Activated naive CD8-positive, alpha-beta T cell treated with anti-CD3 and anti-CD28 coated beads, Interleukin-2, amount 50 U/mL, for 16 hours (primary cell): ENCODE results near the gene RAB3B.
"Not testable (repeated sequence)": the region's sequence is repeated elsewhere in the genome, so short reads cannot be mapped to it uniquely, and the experiment has no call there.

Experiments used
- DNase-seq: peaks from one replicate; pipeline ENCODE4 v3.0.0-alpha.2; 2020; ENCODE audit warnings: low read depth, low spot score

The RAB3B gene

DNA sequence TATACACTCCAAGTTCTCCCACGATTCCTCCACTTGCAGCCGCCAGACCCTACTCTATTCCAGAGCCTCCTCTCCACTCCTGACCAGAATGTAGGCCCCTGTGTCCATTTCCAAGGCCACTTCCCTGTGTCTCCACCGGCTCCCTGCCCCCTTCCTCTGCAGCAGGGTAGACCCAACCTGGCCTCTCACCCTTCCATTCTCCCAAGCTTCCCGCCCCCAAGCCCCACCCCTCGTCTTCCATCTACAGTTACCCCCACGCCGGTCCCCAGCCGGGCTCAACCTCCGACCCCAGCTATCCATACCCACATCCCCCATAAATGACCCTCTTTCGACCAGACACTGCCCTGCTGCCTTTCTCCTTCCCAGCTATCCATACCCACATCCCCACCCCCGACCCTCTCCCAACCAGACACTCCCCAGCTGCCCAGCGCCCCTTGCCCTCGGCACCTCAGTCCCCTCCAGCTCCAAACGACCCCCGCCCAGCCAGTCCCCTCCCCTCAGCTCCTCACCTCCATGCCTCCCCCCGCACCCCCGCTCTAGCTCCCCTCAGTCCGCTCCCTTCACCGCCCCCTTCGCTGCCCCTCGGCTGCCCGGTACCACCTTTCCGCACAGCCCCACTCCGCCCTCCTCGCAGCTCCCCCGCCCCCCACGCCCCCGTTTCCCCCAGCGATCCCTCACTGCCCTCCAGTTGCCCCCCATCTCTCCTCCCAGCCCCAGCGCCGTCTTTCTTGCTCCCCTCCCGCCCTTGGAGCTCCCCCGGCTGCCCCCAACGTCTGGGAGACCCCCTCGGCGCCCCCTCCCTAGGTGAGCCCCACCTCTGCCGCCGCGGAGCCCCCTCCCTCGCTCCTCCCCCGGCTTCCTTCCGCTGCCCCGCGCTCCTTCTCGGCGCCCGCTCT, 670 bp downstream of the RAB3B start:
- DNase-seq, result no peak

DNA sequence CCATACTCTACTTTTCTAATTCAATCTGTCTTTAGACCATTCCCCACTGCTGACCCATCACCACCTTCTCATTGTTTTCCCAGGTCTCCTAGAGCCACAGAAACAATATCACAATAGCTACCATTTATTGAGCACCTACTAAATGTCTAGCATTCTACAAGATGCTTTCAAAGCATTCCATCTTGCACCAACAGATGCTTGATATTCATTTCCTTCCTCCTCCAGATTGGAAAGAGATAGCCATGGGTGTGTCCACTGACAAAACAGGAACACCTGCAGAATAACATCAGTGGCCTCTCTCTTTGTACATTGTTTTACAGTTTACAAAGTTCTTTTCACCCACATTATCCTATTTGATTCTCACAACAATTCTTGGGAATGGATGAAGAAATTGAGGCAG, 2.2 kb downstream of the RAB3B start:
- DNase-seq, result no peak

DNA sequence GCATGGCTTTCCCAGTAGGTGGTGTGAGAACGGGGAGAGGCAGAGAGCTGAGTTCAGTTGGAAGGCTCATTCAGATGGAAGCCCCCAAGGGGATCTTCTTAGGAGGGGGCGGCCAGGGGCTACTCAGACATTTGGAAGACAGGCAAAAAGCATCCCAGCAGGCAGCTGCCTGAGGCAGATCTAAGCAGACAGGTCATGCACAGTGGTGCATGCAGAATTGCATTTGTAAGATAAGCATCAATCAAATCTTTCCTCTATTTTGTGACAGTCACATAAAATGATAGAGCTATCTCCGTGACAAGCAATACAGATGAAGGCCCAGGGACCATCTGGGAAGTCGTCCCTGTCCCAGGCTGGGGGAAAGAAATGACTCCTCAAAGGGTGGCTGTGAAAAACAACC, 3.8 kb downstream of the RAB3B start:
- no peak for DNase-seq

DNA sequence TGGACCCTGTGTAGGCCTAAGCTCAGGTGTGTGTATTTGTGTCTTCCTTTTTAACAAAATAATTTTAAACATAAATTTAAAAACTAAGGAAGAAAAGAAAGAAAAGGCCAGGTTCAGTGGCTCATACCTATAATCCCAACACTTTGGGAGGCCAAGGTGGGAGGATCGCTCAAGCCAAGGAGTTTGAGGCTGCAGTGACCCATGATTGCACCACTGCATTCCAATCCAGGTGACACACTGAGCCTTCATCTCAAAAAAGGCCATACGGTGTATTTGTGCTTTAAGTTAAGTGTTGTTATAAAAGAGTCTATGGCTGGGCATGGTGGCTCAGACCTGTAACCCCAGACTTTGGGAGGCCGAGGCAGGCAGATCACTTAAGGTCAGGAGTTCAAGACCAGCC, 8.3 kb downstream of the RAB3B start:
- DNase-seq, result no peak

DNA sequence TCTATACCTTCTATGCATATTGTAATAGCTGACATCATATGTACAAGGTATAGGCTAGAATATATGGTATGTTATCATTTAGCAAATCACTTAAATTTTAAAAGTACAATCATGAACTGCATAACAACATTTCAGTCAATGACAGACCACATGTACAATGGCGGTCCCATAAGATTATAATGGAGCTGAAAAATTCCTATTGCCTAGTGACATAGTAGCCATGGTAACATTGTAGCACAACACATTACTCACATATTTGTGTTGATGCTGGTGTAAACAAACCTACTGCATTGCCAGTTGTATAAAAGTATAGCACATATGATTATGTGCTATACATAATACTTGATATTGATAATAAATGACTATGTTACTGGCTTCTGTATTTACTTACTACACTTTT, 8.9 kb downstream of the RAB3B start:
- no peak for DNase-seq

DNA sequence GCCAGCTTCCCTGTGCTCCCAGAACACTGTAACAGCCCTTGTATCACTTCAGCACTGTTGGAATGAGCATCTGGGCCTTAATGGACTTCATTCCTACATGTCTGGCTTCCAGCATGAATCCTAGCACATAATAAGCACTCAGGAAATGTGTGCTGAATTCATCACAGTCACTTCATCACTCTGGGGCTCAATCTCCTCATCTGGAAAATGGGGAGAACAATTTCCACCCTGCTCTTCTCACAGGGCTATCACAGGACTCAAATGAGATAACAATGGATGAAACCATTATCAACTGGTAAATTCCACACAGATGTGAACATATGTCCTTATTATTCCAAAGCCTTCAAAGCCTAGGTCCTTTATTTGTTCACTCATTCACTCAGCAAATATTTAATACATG, 12.4 kb downstream of the RAB3B start:
- no peak for DNase-seq

DNA sequence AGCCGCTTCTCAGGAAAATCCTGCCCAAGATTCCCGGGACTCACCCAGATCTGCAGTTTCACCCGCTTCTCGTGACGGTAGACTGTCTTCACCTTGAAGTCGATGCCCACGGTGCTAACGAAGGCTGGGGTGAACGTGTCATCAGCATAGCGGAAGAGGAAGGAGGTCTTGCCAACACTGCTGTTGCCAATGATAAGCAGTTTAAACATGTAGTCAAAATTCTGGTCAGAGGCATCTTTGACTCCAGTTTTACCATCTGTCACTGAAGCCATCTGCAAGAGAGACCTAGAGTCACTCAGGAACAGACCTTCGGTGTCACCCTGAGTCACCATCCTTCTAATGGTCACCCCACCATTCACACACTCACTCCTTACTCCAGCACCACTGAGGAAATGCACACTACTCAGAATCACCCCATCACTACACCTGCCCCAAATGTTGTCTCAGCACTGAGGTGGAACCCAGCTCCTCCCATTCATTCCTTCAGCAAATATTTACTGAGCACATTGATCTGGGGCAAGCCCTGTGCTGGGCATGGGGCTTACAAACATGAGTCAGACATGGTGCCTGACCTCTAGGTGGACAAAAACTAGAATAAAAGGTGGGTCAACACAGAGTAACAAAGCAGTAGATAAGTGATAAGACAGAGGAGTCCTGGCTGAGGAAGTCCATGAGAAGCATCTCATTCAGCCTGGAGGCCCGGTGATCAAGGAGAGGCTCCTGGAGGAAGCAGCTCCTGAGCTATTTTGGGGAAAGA, 13.5 kb downstream of the RAB3B start:
- no peak for DNase-seq

DNA sequence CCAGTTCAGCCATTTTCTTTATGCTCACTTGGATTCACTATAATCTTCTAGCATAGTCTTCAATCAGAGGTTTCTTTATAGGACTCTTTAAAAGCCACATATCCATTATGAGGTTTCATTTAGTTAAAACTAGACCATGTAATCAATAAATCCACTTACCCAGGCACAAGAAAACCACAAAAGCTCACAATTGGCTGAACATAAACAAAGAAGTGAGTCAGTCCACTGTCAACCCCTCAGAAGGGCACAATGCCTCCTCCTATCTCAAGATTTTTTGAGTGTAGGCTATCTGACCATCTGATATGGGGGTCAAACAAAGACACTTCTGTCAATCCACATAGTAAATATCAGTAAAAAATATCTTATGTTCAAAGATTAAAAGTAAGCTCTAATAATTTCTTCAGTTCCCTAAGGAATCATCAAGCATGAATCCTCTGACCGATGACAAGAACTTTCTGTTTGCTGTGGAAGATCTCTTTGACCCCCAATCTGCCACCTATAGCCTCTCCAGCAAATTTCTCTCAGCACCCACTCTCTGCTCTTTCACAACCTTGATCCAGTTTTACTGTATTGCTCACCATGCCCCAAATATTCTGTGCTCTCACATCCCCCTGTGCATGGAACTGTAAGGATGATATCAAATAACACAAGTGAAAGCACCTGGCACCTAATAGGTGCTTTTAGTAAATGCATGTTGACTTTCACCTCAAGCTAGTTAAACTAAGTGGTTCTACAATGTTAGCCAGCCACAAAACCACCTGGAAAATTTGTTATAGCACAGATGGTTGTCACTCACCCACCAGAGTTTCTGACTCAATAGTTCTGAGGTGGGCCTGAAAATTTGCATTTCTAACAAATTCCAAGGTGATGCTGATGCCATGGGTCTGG, 16.7 kb downstream of the RAB3B start:
- no peak for DNase-seq

DNA sequence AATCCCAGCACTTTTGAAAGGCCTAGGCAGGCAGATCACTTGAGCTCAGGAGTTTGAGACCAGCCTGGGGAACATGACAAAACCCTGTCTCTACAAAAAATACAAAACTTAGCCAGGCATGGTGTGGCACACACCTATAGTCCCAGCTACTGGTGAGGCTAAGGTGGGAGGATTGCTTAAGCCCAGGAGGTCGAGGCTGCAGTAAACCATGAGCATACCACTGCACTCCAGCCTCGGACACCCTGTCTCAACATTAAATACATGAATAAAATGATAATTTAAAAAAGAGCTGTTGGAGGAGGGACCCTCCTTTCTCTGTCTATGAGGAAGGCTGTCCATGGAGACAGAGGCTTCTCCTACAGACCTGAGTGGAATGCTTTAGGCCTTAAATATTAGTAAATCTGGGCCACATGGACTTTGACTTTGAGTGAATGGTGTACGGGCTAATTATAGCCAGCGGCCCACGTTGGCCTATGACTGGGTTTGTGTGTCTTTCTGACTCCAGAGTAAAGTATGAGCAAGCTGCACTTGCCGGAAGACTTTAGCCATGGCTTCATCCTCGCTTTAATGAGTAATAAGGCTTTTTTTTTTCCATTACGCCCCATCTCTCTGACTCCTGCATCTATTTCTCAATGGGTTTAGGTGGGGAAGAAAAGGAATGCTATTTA, 21.3 kb downstream of the RAB3B start:
- DNase-seq, result no peak

DNA sequence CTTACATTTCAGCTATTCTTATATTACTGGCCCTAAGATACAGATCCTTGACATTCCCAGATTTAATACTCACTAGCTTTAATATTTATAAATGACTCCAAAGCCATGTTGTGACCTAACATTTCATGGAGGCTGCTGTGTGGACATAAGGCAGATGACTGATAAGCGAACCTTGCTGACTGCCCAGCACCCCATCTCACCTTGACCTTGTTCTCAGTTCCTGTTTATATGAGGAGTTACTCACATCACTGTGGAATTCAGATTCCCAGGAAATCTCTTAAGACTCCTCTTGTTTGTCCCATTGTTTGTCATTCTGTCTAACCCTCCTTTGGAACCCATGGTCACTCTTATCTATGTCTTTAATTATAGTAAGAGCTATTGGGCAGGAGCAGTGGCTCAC, 21.9 kb downstream of the RAB3B start:
- DNase-seq, result no peak

DNA sequence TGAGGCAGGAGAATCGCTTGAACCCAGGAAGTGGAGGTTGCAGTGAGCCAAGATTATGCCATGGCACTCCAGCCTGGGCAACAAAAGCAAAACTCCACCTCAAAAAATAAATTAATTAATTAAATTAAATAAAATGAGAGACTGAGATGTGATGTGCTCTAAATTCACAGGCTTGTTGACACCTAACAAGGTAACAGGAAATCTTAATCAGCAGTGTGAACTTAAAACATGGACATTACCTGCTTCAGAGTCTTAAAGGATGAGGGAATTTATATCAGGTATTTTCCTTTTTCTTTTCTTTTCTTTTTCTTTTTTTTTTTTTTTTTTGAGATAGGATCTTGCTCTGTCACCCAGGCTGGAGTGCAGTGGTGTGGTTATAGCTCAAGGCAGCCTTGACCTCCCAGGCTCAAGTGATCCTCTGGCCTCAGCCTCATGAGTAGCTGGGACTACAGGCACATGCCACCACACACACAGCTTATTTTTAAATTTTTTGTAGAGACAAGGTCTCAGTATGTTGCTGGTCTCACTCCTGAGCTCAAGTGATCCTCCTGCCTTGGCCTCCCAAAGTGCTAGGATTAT, 23.2 kb downstream of the RAB3B start:
- DNase-seq, result not testable (repeated sequence)

DNA sequence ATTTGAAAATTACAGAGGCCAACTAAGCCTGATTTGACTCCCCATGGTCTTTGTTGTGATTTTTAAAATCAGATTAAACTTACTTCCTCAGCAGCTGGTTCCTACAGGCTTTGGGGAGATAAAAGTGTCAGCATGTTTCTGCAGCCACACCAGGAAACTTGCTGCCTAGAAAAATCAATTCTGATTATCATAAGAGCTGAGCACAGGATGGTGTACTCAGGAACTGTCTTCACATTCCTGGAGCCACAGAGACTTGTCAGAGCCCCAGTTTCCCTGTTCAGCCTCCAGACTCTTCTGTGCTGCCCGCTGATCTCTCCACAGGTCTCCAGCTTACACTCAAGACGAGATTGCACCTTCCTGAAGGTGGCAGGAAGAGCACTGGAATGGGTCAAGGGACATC, 23.9 kb downstream of the RAB3B start:
- DNase-seq, result no peak

DNA sequence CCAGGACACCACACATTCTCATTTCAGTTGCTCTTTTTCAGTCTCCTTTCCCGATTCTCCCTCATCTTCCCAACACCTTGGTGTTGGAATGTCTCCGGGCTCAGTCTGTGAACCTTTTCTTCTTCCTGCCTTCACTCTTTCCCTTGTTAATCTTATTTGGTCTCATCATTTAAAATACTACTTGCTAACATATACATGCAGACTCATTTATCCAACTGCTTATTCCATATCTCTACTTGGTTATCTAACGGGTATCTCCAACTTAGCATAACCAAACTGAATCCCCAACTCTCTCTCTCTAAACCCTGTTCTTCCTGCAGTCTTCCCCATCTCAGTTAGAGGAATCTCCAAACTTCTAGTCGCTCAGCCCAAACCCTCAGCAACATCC, 26.2 kb downstream of the RAB3B start:
- DNase-seq, result no peak

DNA sequence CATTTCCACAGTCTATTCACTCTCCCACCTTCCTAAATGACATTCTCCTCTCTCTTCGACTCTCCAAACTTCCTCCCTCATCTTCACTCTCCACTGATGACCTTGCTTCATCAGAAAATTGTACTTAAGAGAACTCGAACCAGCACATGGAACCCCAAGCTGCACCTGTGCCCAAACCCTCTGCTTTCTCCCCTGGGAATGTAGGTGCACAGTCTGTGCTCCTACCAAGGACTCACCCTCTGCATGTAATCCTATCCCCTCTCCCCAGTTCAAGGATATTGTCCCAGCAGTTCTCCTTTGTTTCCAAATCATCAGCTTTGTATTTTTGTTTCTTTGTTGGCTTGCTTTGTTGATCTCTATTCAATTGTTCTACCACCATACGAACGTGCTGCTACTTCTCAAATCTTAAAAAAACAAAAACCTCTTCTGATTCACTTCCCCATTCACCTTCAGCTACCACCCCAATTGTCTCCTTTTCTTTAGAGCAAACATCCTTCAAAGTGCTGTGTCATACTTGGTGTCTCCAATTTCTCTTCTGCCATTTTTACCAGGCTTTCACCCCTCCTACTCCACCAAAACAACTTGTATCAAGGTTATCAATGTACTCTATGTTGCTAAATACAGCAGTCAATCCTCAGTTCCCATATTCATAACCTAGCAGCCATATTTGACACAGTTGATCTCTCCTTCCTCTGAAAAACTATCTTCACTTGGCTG, 26.8 kb downstream of the RAB3B start:
- DNase-seq, result no peak

DNA sequence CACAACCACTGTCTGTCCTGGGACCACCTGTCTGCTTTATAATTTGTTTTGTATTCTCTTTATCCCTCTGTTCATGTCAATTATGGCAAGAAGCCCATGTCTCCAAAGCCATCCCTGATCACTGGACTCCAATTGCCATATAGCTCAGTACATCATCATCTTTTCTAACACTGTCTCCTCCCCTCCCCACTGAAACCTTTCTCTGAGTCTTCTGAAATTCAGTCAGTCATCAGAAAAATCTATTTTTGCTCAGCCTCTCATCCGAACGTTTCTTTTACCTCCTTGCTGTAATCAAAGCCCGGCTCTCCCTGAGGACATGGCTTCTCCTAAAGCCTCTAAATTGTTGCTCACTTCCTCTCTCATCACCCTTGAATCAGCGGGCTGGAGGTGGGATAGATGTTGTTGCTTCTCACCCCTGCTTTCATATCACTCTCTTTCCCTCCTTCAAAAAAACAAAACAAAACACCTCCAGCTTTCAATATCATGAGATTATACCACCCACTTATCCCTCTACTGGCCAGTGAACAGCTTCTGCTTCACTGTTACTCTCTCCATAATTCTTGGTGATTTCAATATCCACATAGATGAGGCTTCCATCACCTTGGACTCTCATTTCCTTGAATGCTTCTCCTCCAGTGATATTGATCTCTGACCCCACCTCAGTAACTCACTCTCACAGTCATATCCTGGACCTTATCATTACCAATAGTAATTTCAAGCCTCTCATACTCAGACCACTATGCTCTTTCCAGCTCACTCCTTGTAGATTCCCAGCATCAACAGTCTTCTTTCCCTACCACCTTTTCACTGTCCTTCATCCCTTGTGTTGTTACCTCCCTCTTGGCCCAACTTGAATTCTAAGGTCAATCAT, 27.8 kb downstream of the RAB3B start:
- DNase-seq, result no peak

DNA sequence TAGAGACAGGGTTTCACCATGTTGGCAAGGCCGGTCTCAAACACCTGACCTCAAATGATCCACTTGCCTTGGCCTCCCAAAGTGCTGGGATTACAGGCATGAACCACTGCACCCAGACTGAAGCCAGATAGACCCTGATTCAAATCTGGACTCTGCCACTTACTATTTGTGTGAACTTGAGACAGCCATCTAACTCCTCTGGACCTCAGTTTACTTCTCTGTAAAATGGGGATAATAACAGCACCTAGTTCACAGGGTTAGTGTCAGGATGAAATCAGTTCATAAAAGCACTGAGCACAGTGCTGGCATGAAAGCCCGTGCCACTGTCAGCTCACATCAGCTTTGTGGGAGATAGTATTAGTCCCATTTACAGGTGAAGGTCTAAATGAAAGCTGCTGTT, 28.5 kb downstream of the RAB3B start:
- DNase-seq, result no peak

DNA sequence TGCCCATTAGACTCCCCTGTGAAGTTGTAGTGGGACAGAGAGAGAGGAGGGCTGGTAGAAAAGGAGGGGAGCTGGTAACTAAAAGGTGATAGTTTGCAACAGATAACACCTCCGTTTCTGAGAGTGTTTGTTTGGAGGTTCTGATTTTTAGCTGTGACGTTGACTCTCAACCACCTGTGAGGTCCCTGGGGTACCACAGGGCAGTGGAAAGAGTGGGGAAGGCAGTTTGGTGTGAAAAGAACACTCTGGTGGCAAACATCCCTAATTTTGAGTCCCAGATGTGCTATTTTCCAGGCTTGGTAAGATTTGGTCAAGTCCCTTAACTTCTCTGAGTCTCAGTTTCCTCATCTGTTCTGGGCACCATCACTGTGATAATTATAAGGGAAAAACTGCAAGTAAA, 29.3 kb downstream of the RAB3B start:
- DNase-seq, result no peak

DNA sequence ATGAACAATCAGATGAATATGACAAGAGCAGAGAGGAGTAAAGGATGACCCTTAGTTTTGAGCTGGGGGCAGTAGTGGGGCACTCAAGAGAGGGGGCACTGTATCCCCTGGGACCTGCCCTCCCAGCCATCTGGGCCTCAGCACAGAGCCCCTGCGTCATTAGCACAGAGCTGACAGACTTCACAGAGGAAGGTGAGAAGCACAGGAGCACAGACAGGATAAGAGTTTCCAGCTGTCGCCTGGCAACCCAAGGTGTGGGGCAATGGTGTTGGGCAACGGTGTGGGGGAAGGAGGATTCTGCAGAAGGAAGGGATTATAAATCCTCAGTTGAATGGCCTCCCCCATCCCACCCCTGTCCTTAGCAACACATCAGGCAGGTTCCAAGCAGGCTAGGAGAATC, 30.2 kb downstream of the RAB3B start:
- DNase-seq, result no peak

DNA sequence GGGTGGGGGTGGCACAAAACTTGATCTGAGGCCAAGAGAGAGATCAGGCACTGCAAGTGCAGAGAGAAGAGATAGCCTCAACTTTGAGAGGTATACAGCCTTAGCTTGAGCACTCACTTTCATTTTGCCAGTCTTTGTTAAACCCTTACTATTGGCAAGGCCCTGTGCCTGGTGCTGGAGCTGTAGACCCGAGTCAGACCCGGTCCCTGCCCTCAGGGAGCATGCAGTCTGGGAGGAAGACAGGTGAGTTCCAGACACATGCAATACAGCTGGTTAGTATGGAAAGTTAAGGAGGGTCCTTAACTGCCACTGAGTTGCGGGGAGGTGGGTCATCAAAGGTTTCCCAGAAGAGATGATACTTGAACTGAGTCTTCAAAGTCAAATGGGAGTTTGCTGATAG, 31.7 kb downstream of the RAB3B start:
- DNase-seq, result no peak

DNA sequence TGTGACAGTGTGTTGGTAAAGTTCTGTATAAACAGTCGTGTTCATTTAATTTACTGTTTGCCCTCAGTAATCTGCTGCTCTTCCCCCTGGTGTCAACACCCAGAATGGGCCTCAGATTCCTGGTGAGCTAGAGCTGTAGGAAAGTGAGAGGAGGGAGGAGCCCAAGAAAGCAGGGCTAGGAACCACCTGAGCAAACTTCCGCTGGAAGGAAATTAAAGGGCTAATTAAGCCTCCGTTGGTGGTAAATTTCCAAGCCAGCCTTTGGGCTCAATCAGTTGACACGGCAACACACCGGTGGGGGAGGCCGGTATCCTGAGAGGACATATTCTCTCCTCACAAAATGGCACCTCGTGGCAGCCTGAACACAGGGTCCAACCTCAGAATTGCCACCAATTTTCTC, 32.9 kb downstream of the RAB3B start:
- no peak for DNase-seq
